A549 (cell line): Measurements from ENCODE around the gene SOCS4. TPM values are rescaled to one million over a fixed set of nuclear protein-coding genes. Genes with fewer than 3 reads are reported as not detected.
"Not testable (repeated sequence)": the region's sequence is repeated elsewhere in the genome, so short reads cannot be mapped to it uniquely, and the experiment has no call there.

Experiments
- ATAC-seq, 2 experiments: fragments of 200-7000 bp in 1 of 2; fragments of >200 bp in 1 of 2; cut with Nextera tagmentation in 1 of 2; cut with Tn5 transposase in 1 of 2; 3 replicates each; pipeline versions ENCODE4 v1.8.0 to v1.9.1; 2018 to 2020; ENCODE audit warnings: mild to moderate bottlenecking in 1 of 2, moderate library complexity in 1 of 2
- CTCF ChIA-PET: fragments of 300-600 bp; sonication (Branson Sonifier 250); formaldehyde crosslinking; extraction: SDS; loops from one replicate; lab custom pipeline; 2021; ENCODE audit warnings: antibody characterized with exemption, inconsistent platforms; lab: Yijun Ruan, JAX
- POLR2A ChIA-PET: fragments of 350-600 bp; formaldehyde crosslinking; extraction: SDS; loops from one replicate; lab custom pipeline; 2021; ENCODE audit warnings: antibody characterized with exemption, inconsistent platforms; lab: Yijun Ruan, JAX
- DNase-seq, 2 experiments: peaks; one replicate each; pipeline versions ENCODE4 v3.0.0 to v3.0.0-alpha.2; 2011 to 2016; ENCODE audit warnings: low read depth in 1 of 2, low spot score in 1 of 2
- FAIRE-seq: peaks from 2 replicates; lab custom pipeline; 2011; peaks lifted over from hg19 to GRCh38; lab: Jason Lieb, UNC
- H3K27ac ChIP-seq, 2 experiments: fragments of >200 bp; sonication (Bioruptor Twin); formaldehyde crosslinking; 3 replicates each; pipeline ENCODE4 v1.5.1; 2016 to 2017
- H3K4me1 ChIP-seq: fragments of >200 bp; sonication (Bioruptor Twin); formaldehyde crosslinking; 3 replicates; pipeline ENCODE4 v1.6.1; 2016
- H3K4me2 ChIP-seq: fragments of >200 bp; sonication (Bioruptor Twin); formaldehyde crosslinking; 3 replicates; pipeline ENCODE4 v1.6.1; 2016
- H3K4me3 ChIP-seq: fragments of >200 bp; sonication (Bioruptor Twin); formaldehyde crosslinking; 3 replicates; pipeline ENCODE4 v1.5.1; 2016
- H3K9me3 ChIP-seq: fragments of >200 bp; sonication (Bioruptor Twin); formaldehyde crosslinking; 3 replicates; pipeline ENCODE4 v1.6.1; 2016
- BHLHE40 ChIP-seq: IDR thresholded peaks from 2 replicates; pipeline ENCODE4 v1.6.1; 2012; ENCODE audit warnings: low read depth, low read length, inconsistent platforms
- CBX8 ChIP-seq: fragments of 200-600 bp; sonication (generic); IDR thresholded peaks from 2 replicates; pipeline ENCODE4 v1.6.1; 2016
- CEBPB ChIP-seq, 2 experiments: fragments of >200 bp in 1 of 2; sonication (Bioruptor Twin) in 1 of 2; formaldehyde crosslinking in 1 of 2; IDR thresholded peaks; 2 replicates each; pipeline ENCODE4 v1.6.1; 2012 to 2016
- CHD2 ChIP-seq: fragments of 150-350 bp; IDR thresholded peaks from 2 replicates; pipeline ENCODE4 v1.6.1; 2014; ENCODE audit warnings: low read length; ENCODE audit not compliant: partially characterized antibody
- E2F6 ChIP-seq: IDR thresholded peaks from 2 replicates; pipeline ENCODE4 v1.6.1; 2012; ENCODE audit warnings: low read depth, borderline replicate concordance
- EP300 ChIP-seq, 2 experiments: fragments of >200 bp; sonication (Bioruptor Twin); formaldehyde crosslinking; IDR thresholded peaks; 2 replicates in 1 of 2; 3 replicates in 1 of 2; pipeline ENCODE4 v1.6.1; 2016 to 2017
- FOSB ChIP-seq: fragments of 250-450 bp; sonication (Bioruptor Pico); IDR thresholded peaks from 2 replicates; pipeline ENCODE4 v1.5.0; 2020; ENCODE audit warnings: mild to moderate bottlenecking, moderate library complexity
- FOXS1 ChIP-seq: fragments of 250-450 bp; sonication (Bioruptor Pico); IDR thresholded peaks from 2 replicates; pipeline ENCODE4 v1.5.0; 2020; ENCODE audit warnings: mild to moderate bottlenecking, moderate library complexity
- HDAC2 ChIP-seq: fragments of 200-600 bp; sonication (generic); IDR thresholded peaks from 2 replicates; pipeline ENCODE4 v1.6.1; 2016
- HEYL ChIP-seq: fragments of 250-450 bp; sonication (Bioruptor Pico); IDR thresholded peaks from 2 replicates; pipeline ENCODE4 v1.8.0; 2021; ENCODE audit warnings: mild to moderate bottlenecking, moderate library complexity
- HOXB13 ChIP-seq: fragments of 250-450 bp; sonication (Bioruptor Pico); IDR thresholded peaks from 2 replicates; pipeline ENCODE4 v1.5.0; 2020; ENCODE audit warnings: low read depth, mild to moderate bottlenecking, moderate library complexity
- JUN ChIP-seq, 2 experiments: fragments of >200 bp; sonication (Bioruptor Twin); formaldehyde crosslinking; IDR thresholded peaks; 2 replicates in 1 of 2; 3 replicates in 1 of 2; pipeline ENCODE4 v1.6.1; 2016 to 2017
- KDM1A ChIP-seq: fragments of 200-600 bp; sonication (generic); IDR thresholded peaks from 2 replicates; pipeline ENCODE4 v1.6.1; 2016; ENCODE audit warnings: low read depth, mild to moderate bottlenecking
- MAZ ChIP-seq: fragments of 150-350 bp; IDR thresholded peaks from 2 replicates; pipeline ENCODE4 v1.6.1; 2014; ENCODE audit warnings: antibody characterized with exemption, low read depth, low read length, borderline replicate concordance
- MYC ChIP-seq: IDR thresholded peaks from 2 replicates; pipeline ENCODE4 v1.6.1; 2012; ENCODE audit warnings: mild to moderate bottlenecking, inconsistent platforms, low read length, improper control_type of control experiment, borderline replicate concordance
- NR3C1 ChIP-seq: fragments of >200 bp; sonication (Bioruptor Twin); formaldehyde crosslinking; IDR thresholded peaks from 3 replicates; pipeline ENCODE4 v1.6.1; 2017
- PBX3 ChIP-seq: IDR thresholded peaks from 2 replicates; pipeline ENCODE4 v1.6.1; 2012
- SMC3 ChIP-seq: fragments of >200 bp; sonication (Bioruptor Twin); formaldehyde crosslinking; IDR thresholded peaks from 3 replicates; pipeline ENCODE4 v1.6.1; 2018; ENCODE audit warnings: inconsistent platforms
- SREBF2 ChIP-seq: fragments of 450-650 bp; IDR thresholded peaks from 2 replicates; pipeline ENCODE4 v1.6.1; 2014; ENCODE audit warnings: mild to moderate bottlenecking, moderate library complexity
- ZFP36 ChIP-seq: fragments of 450-650 bp; IDR thresholded peaks from 2 replicates; pipeline ENCODE4 v1.6.1; 2014; ENCODE audit warnings: borderline replicate concordance; ENCODE audit not compliant: partially characterized antibody
- WGBS: methylation state at CpG from one replicate; pipeline ENCODE4 v1.1.6; 2017; ENCODE audit errors: missing lambda C conversion rate; 5-methylcytosine and 5-hydroxymethylcytosine counted together
- polyA plus RNA-seq, 4 experiments: library from polyadenylated mRNA; depleted of rRNA in 3 of 4; stranded (reverse); fragments of >200 nt; fragmentation: RNase III in 1 of 4; extraction: RNeasy Plus Mini Kit Qiagen cat#74134 plus additional on column Dnase treatment in 1 of 4; gene quantifications; 2 replicates in 3 of 4; 3 replicates in 1 of 4; pipeline ENCODE4 v1.2.3, GENCODE V29; 2011 to 2017
- TF ChIP-seq, protein P1 (sequence below): fragments of 450-650 bp; IDR thresholded peaks from 2 replicates; pipeline ENCODE4 v1.6.1; 2014; ENCODE audit warnings: antibody characterized with exemption
- TF ChIP-seq, protein P2 (sequence below): fragments of 200-600 bp; sonication (generic); IDR thresholded peaks from 2 replicates; pipeline ENCODE4 v1.6.1; 2016; ENCODE audit warnings: antibody characterized with exemption, mild to moderate bottlenecking, moderate library complexity
- TF ChIP-seq, protein P3 (sequence below): fragments of >200 bp; sonication (Bioruptor Twin); formaldehyde crosslinking; IDR thresholded peaks from 2 replicates; pipeline ENCODE4 v1.6.1; 2016

Gene SOCS4
- polyA plus RNA-seq, 2 of the 4 experiments (the other 2 are of a cell fraction) = 15.9 to 20.7 TPM

- CTCF ChIA-PET = interaction anchor here (0.6 to 6.5 kb wide), 2 partner anchors 10 to 85 kb away, joined by 3 to 32 read pairs; no protein-coding TSS in a partner anchor
- no peak overlapping the region for H3K4me3 ChIP-seq
- TF ChIP-seq JUN (IDR thresholded peaks at IDR 0.05) (no peak), EP300 (IDR thresholded peaks at IDR 0.05) (no peak), HEYL (CRISPR knock-in tag) (no peak), MYC (no peak), CBX8 (no peak), ZFP36 (no peak), FOXS1 (CRISPR knock-in tag) (no peak), SMC3 (no peak), HOXB13 (CRISPR knock-in tag) (no peak), FOSB (no peak), PBX3 (no peak)
- TF ChIP-seq, protein P1, sequence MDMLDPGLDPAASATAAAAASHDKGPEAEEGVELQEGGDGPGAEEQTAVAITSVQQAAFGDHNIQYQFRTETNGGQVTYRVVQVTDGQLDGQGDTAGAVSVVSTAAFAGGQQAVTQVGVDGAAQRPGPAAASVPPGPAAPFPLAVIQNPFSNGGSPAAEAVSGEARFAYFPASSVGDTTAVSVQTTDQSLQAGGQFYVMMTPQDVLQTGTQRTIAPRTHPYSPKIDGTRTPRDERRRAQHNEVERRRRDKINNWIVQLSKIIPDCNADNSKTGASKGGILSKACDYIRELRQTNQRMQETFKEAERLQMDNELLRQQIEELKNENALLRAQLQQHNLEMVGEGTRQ = no peak
- no peak overlapping the region for H3K4me2 ChIP-seq
- no peaks in the 10 kb centered on the region for H3K9me3 ChIP-seq
- WGBS = 73% methylated on average over 3 of the region's 3 CpGs
- POLR2A ChIA-PET = no interaction called here
- H3K4me1 ChIP-seq = peaks cover 3% of the 10 kb centered on the region; the same call in 1 of the 3 replicates
- H3K27ac ChIP-seq = no peak overlapping the region
- no peak for ATAC-seq
- DNase-seq = no peak
- no peak for FAIRE-seq
These were observed 48.7 kb downstream of the SOCS4 start for GRCh38 chr14:55075628-55076175.

DNA sequence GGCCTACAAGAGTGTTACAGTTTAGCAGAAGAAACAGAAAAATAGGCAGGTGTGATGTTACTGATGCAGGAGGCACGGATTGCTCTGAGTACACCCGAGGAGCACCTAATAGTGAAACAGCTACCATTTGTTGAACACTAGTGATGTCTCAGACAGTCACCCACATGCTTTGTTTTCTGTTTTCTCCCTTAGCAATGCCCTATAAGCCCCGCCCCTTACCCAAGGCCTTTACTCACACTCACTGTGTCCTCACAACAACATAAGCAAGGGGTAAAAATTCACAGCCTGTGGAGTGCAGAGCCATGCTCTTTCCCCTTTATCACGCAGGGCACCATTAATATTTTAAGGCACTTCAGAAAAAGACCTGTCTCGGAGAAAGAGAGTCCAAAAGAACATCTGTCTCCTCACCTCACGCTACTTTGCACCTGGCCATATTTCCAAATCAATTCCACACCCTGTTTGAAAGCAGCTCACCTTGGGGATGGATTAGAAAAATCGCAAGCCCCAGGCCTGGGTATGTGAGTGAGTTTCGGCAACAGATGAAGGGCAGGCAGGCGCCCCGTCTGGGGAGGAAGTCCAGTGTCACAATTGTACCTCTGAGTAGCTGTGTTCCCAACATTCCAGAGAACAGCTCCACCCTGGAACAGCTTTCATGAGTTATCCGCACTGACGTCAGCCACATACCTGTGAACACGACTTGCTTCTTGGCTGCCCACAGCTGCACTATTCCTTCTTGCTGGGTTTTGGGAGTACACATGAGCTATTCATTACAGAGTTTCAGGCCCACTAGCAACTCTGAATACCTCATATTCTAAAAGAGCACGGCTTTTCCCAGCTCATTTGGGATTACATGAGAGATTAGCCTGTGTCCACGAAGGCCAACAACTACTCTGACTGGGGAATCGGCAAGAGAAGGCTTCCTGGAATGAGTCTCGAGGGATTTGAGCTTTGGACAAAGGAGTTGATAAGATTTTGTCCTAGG is 50.4 kb downstream of the SOCS4 start:
- H3K4me2 ChIP-seq = no peak overlapping the region
- POLR2A ChIA-PET = interaction anchor here (0.6 to 1.1 kb wide), 3 partner anchors 12 to 26 kb away, joined by 3 to 9 read pairs (median 9); partner anchors contain the start of gene MAPK1IP1L
- no peak for FAIRE-seq
- no peak for TF ChIP-seq HEYL (CRISPR knock-in tag)
- TF ChIP-seq KDM1A = no peak
- TF ChIP-seq PBX3 = no peak
- no peak for TF ChIP-seq HOXB13 (CRISPR knock-in tag)
- no peak for TF ChIP-seq SREBF2
- TF ChIP-seq CEBPB (IDR thresholded peaks at IDR 0.05) = no peak
- no peak for TF ChIP-seq NR3C1
- TF ChIP-seq BHLHE40 = no peak
- TF ChIP-seq HDAC2 = no peak
- no peak for TF ChIP-seq MYC
- no peak for TF ChIP-seq EP300 (IDR thresholded peaks at IDR 0.05)
- TF ChIP-seq CHD2 = no peak
- TF ChIP-seq, protein P2, sequence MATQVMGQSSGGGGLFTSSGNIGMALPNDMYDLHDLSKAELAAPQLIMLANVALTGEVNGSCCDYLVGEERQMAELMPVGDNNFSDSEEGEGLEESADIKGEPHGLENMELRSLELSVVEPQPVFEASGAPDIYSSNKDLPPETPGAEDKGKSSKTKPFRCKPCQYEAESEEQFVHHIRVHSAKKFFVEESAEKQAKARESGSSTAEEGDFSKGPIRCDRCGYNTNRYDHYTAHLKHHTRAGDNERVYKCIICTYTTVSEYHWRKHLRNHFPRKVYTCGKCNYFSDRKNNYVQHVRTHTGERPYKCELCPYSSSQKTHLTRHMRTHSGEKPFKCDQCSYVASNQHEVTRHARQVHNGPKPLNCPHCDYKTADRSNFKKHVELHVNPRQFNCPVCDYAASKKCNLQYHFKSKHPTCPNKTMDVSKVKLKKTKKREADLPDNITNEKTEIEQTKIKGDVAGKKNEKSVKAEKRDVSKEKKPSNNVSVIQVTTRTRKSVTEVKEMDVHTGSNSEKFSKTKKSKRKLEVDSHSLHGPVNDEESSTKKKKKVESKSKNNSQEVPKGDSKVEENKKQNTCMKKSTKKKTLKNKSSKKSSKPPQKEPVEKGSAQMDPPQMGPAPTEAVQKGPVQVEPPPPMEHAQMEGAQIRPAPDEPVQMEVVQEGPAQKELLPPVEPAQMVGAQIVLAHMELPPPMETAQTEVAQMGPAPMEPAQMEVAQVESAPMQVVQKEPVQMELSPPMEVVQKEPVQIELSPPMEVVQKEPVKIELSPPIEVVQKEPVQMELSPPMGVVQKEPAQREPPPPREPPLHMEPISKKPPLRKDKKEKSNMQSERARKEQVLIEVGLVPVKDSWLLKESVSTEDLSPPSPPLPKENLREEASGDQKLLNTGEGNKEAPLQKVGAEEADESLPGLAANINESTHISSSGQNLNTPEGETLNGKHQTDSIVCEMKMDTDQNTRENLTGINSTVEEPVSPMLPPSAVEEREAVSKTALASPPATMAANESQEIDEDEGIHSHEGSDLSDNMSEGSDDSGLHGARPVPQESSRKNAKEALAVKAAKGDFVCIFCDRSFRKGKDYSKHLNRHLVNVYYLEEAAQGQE = no peak
- TF ChIP-seq CBX8 = no peak
- TF ChIP-seq E2F6 = no peak
- TF ChIP-seq, protein P3, sequence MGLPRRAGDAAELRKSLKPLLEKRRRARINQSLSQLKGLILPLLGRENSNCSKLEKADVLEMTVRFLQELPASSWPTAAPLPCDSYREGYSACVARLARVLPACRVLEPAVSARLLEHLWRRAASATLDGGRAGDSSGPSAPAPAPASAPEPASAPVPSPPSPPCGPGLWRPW = no peak
- TF ChIP-seq MAZ = no peak
- TF ChIP-seq, all 56 proteins: peak for 0
- ATAC-seq (peak; percentile 42 to 61; a peak in 5 of 6 replicates), DNase-seq (peak in 1 of 2 experiments; percentile 32)
- CTCF ChIA-PET = interaction anchor here (0.7 to 6.5 kb wide), 6 partner anchors 12 to 83 kb away, joined by 3 to 32 read pairs (median 3); no protein-coding TSS in a partner anchor
- no peak overlapping the region for H3K27ac ChIP-seq
- no peaks in the 10 kb centered on the region for H3K4me1 ChIP-seq
- no peaks in the 10 kb centered on the region for H3K9me3 ChIP-seq
- H3K4me3 ChIP-seq = no peak overlapping the region
- WGBS = 77% methylated on average over 17 of the region's 17 CpGs

DNA sequence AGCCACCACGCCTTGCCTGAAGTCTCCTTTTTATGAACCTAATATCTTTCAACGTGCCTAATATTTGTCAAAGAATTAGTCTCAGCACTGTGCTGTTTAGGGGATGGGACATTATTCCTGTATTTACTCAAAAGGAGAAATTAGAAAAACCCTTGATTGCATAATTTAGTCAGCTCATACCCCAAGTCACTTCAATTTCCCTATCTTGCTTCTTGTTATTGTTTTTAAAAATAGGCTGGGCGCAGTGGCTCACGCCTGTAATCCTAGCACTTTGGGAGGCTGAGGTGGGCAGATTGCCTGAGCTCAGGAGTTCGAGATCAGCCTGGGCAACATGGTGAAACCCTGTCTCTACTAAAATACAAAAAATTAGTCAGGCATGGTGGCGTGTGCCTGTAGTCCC is 52.9 kb downstream of the SOCS4 start:
- ATAC-seq, H3K4me1 ChIP-seq, H3K4me3 ChIP-seq, DNase-seq, H3K9me3 ChIP-seq, POLR2A ChIA-PET, H3K4me2 ChIP-seq, FAIRE-seq, H3K27ac ChIP-seq: not testable (repeated sequence)
- WGBS = 77% methylated on average over 6 of the region's 6 CpGs
- CTCF ChIA-PET = interaction anchor here (0.6 to 6.5 kb wide), 7 partner anchors 9 to 288 kb away, joined by 3 to 32 read pairs (median 4); partner anchors contain the start of gene MAPK1IP1L
